Measurements from ENCODE around the gene XYLB. TPM values are rescaled to one million over a fixed set of nuclear protein-coding genes. Genes with fewer than 3 reads are reported as not detected.
A peak's percentile ranks its signal among the peaks of the same experiment; 100 is the strongest.

The XYLB gene
- total RNA-seq, 2 experiments from 2014 or later = 0.25 to 0.59 TPM

DNA sequence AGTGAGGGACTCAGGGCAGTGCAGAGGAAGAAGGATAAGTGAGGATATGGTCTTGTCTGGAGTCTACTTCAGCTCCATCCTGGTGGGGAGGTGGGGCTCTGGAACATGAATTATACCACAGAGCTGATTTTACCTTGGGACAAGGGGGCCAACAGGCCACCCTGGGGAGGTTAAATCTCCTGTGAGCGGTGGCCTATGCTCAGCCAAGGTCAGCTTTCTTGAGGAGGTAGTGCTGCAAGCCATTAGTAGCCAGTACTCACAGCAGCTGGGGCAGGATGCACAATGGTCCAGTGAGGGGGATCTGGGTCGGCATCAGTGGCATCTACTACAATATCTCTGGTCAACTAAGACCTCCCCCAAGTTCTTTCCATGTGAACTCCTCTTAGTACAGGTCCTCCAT is 49.7 kb downstream of the XYLB start:
- CTCF ChIA-PET = interaction anchor here (0.5 to 0.8 kb wide), 2 partner anchors 9 to 34 kb away, joined by 3 read pairs; no protein-coding TSS in a partner anchor
- POLR2A ChIA-PET = no interaction called here
- H3K9me3 Mint-ChIP-seq = no peaks in the 10 kb centered on the region
- H3K4me3 Mint-ChIP-seq = no peak overlapping the region
- Histone ChIP-seq H3K9me3 (ENCODE audit: control insufficient read depth in 1 of 2, insufficient read depth in 1 of 2, low read length in 2 of 2) (peaks cover 0 to 8% of the 10 kb centered on the region in 2 experiments), H3K27me3 (ENCODE audit: control insufficient read depth in 1 of 2, insufficient read depth in 2 of 2, low read length in 2 of 2) (no peaks in the 10 kb centered on the region), H3K4me1 (ENCODE audit: insufficient read depth, low read length) (no peaks in the 10 kb centered on the region), H3K4me3 (ENCODE audit: low read length) (no peak overlapping the region), H3K36me3 (ENCODE audit: insufficient read depth, low read length) (peaks cover 4% of the 10 kb centered on the region), H3K27ac (ENCODE audit: low read depth in 1 of 2, low read length in 2 of 2) (no peak overlapping the region)
- DNase-seq (no peak), ATAC-seq (ENCODE audit: poor library complexity) (no peak)
- H3K27me3 Mint-ChIP-seq = no peaks in the 10 kb centered on the region
- no peaks in the 10 kb centered on the region for H3K36me3 Mint-ChIP-seq (ENCODE audit: low read depth)
- no peak overlapping the region for H3K27ac Mint-ChIP-seq
- TF ChIP-seq CTCF (IDR thresholded peaks at IDR 0.05) = no peak
- H3K4me1 Mint-ChIP-seq (ENCODE audit: low read depth) = no peaks in the 10 kb centered on the region
- intact Hi-C loops (cut with DNase I, micrococcal nuclease) = no loop called here

DNA sequence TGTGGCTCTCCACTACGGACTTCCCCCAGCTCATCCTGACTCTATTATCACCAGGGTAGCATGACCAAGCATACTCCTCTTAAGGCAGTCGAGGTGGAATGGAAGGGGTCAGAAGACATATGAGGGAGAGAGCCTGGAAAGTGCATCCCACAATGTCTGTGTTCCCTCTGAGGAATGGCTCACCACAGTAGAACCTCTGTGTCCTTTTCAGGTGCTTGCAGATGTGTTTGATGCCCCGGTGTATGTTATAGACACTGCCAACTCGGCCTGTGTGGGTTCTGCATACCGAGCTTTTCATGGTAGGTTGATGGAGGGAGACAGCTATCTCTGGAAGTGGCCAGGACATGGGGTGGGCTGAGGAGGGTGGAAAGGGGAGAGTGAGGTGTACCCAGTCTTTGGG is 50.3 kb downstream of the XYLB start:
- Histone ChIP-seq H3K36me3 (ENCODE audit: insufficient read depth, low read length) (peaks cover 6% of the 10 kb centered on the region), H3K27me3 (ENCODE audit: control insufficient read depth in 1 of 2, insufficient read depth in 2 of 2, low read length in 2 of 2) (no peaks in the 10 kb centered on the region), H3K4me3 (ENCODE audit: low read length) (no peak overlapping the region), H3K9me3 (ENCODE audit: control insufficient read depth in 1 of 2, insufficient read depth in 1 of 2, low read length in 2 of 2) (peaks cover 0 to 8% of the 10 kb centered on the region in 2 experiments), H3K27ac (ENCODE audit: low read depth in 1 of 2, low read length in 2 of 2) (no peak overlapping the region), H3K4me1 (ENCODE audit: insufficient read depth, low read length) (no peaks in the 10 kb centered on the region)
- TF ChIP-seq CTCF (IDR thresholded peaks at IDR 0.05) = no peak
- intact Hi-C loops (cut with DNase I, micrococcal nuclease) = no loop called here
- no peak overlapping the region for H3K27ac Mint-ChIP-seq
- no peak overlapping the region for H3K4me3 Mint-ChIP-seq
- no peak for DNase-seq
- no peaks in the 10 kb centered on the region for H3K9me3 Mint-ChIP-seq
- POLR2A ChIA-PET = no interaction called here
- CTCF ChIA-PET = interaction anchor here (0.5 to 0.8 kb wide), 2 partner anchors 10 to 35 kb away, joined by 3 read pairs; no protein-coding TSS in a partner anchor
- no peak for ATAC-seq (ENCODE audit: poor library complexity)
- no peaks in the 10 kb centered on the region for H3K27me3 Mint-ChIP-seq
- H3K36me3 Mint-ChIP-seq (ENCODE audit: low read depth) = peaks cover 3% of the 10 kb centered on the region
- no peaks in the 10 kb centered on the region for H3K4me1 Mint-ChIP-seq (ENCODE audit: low read depth)

GRCh38 chr3:38397320-38397719 is 50.7 kb downstream of the XYLB start:
- H3K27me3 ChIP-seq (ENCODE audit: control insufficient read depth in 1 of 2, insufficient read depth in 2 of 2, low read length in 2 of 2) = no peaks in the 10 kb centered on the region
- H3K27ac ChIP-seq (ENCODE audit: low read depth in 1 of 2, low read length in 2 of 2) = no peak overlapping the region
- H3K27ac Mint-ChIP-seq = no peak overlapping the region
- H3K4me3 ChIP-seq (ENCODE audit: low read length) = no peak overlapping the region
- no peaks in the 10 kb centered on the region for H3K4me1 ChIP-seq (ENCODE audit: insufficient read depth, low read length)
- peaks cover 6% of the 10 kb centered on the region for H3K36me3 ChIP-seq (ENCODE audit: insufficient read depth, low read length)
- no peaks in the 10 kb centered on the region for H3K4me1 Mint-ChIP-seq (ENCODE audit: low read depth)
- TF ChIP-seq CTCF (IDR thresholded peaks at IDR 0.05) = no peak
- ChIA-PET POLR2A (no interaction called here), CTCF (no interaction called here)
- H3K9me3 ChIP-seq (ENCODE audit: control insufficient read depth in 1 of 2, insufficient read depth in 1 of 2, low read length in 2 of 2) = peaks cover 0 to 8% of the 10 kb centered on the region in 2 experiments
- no peaks in the 10 kb centered on the region for H3K27me3 Mint-ChIP-seq
- no peaks in the 10 kb centered on the region for H3K9me3 Mint-ChIP-seq
- DNase-seq (peak in 2 of 14 experiments; percentile 17 to 24), ATAC-seq (ENCODE audit: poor library complexity) (no peak)
- peaks cover 8% of the 10 kb centered on the region for H3K36me3 Mint-ChIP-seq (ENCODE audit: low read depth)
- H3K4me3 Mint-ChIP-seq = no peak overlapping the region
- intact Hi-C loops (cut with DNase I, micrococcal nuclease) = no loop called here
